ENCODE measurements around the gene DYRK3. TPM values are rescaled to one million over a fixed set of nuclear protein-coding genes. Genes with fewer than 3 reads are reported as not detected.

The DYRK3 gene
- total and polyA plus RNA-seq, 2 donors, result 4.9 to 7.2 TPM

GRCh38 chr1:206591696-206592095, 43.6 kb upstream of the DYRK3 start:
- Histone ChIP-seq H3K4me1 (ENCODE audit: control insufficient read depth in 2 of 2, insufficient read depth in 2 of 2, low read length in 2 of 2) (peaks cover 0 to 2% of the 10 kb centered on the region in 2 donors), H3K36me3 (ENCODE audit: control insufficient read depth in 2 of 2, insufficient read depth in 2 of 2, low read length in 1 of 2) (peaks cover 69 to 90% of the 10 kb centered on the region in 2 donors), H3K27ac (ENCODE audit: low read depth in 1 of 2, low read length in 1 of 2) (no peak overlapping the region), H3K4me3 (ENCODE audit: low read length in 2 of 2) (no peak overlapping the region), H3K27me3 (ENCODE audit: control insufficient read depth in 2 of 2, insufficient read depth in 1 of 2, low read length in 1 of 2) (no peaks in the 10 kb centered on the region), H3K9me3 (ENCODE audit: control insufficient read depth in 2 of 2, insufficient read depth in 1 of 2, low read length in 1 of 2) (no peaks in the 10 kb centered on the region)
- WGBS, result 95% methylated on average over 9 of the region's 9 CpGs
- DNase-seq (ENCODE audit: low read depth in 6 of 9, low spot score in 9 of 9), result no peak

- no peak for DNase-seq (ENCODE audit: low read depth in 6 of 9, low spot score in 9 of 9)
These were observed 41.9 kb upstream of the DYRK3 start for GRCh38 chr1:206593351-206593925.

GRCh38 chr1:206595581-206596318, 39.6 kb upstream of the DYRK3 start:
- DNase-seq (ENCODE audit: low read depth in 6 of 9, low spot score in 9 of 9), result no peak
- H3K4me1 ChIP-seq (ENCODE audit: control insufficient read depth in 2 of 2, insufficient read depth in 2 of 2, low read length in 2 of 2), result no peaks in the 10 kb centered on the region
- WGBS, result 98% methylated on average over 7 of the region's 7 CpGs
- H3K9me3 ChIP-seq (ENCODE audit: control insufficient read depth in 2 of 2, insufficient read depth in 1 of 2, low read length in 1 of 2), result no peaks in the 10 kb centered on the region
- H3K27me3 ChIP-seq (ENCODE audit: control insufficient read depth in 2 of 2, insufficient read depth in 1 of 2, low read length in 1 of 2), result no peaks in the 10 kb centered on the region
- H3K36me3 ChIP-seq (ENCODE audit: control insufficient read depth in 2 of 2, insufficient read depth in 2 of 2, low read length in 1 of 2), result peaks cover 59 to 85% of the 10 kb centered on the region in 2 donors
- no peak overlapping the region for H3K4me3 ChIP-seq (ENCODE audit: low read length in 2 of 2)
- H3K27ac ChIP-seq (ENCODE audit: low read depth in 1 of 2, low read length in 1 of 2), result no peak overlapping the region

More at GRCh38 chr1:206593351-206593925, 41.9 kb upstream of the DYRK3 start:
- Histone ChIP-seq H3K36me3 (ENCODE audit: control insufficient read depth in 2 of 2, insufficient read depth in 2 of 2, low read length in 1 of 2) (peaks cover 57 to 84% of the 10 kb centered on the region in 2 donors), H3K27ac (ENCODE audit: low read depth in 1 of 2, low read length in 1 of 2) (no peak overlapping the region), H3K4me1 (ENCODE audit: control insufficient read depth in 2 of 2, insufficient read depth in 2 of 2, low read length in 2 of 2) (no peaks in the 10 kb centered on the region), H3K9me3 (ENCODE audit: control insufficient read depth in 2 of 2, insufficient read depth in 1 of 2, low read length in 1 of 2) (no peaks in the 10 kb centered on the region), H3K4me3 (ENCODE audit: low read length in 2 of 2) (no peak overlapping the region), H3K27me3 (ENCODE audit: control insufficient read depth in 2 of 2, insufficient read depth in 1 of 2, low read length in 1 of 2) (no peaks in the 10 kb centered on the region)
- 98% methylated on average over 7 of the region's 7 CpGs for WGBS

GRCh38 chr1:206596319-206596666, 39.0 kb upstream of the DYRK3 start:
- no peaks in the 10 kb centered on the region for H3K27me3 ChIP-seq (ENCODE audit: control insufficient read depth in 2 of 2, insufficient read depth in 1 of 2, low read length in 1 of 2)
- 99% methylated on average over 1 of the region's 1 CpG for WGBS

GRCh38 chr1:206600527-206600926, 34.8 kb upstream of the DYRK3 start:
- WGBS, result over 99% methylated on average over 3 of the region's 3 CpGs
- H3K27ac ChIP-seq (ENCODE audit: low read depth in 1 of 2, low read length in 1 of 2), result no peak overlapping the region
- DNase-seq (ENCODE audit: low read depth in 6 of 9, low spot score in 9 of 9), result no peak

More at GRCh38 chr1:206596319-206596666, 39.0 kb upstream of the DYRK3 start:
- Histone ChIP-seq H3K4me3 (ENCODE audit: low read length in 2 of 2) (no peak overlapping the region), H3K27ac (ENCODE audit: low read depth in 1 of 2, low read length in 1 of 2) (no peak overlapping the region), H3K4me1 (ENCODE audit: control insufficient read depth in 2 of 2, insufficient read depth in 2 of 2, low read length in 2 of 2) (no peaks in the 10 kb centered on the region), H3K36me3 (ENCODE audit: control insufficient read depth in 2 of 2, insufficient read depth in 2 of 2, low read length in 1 of 2) (peaks cover 59 to 80% of the 10 kb centered on the region in 2 donors), H3K9me3 (ENCODE audit: control insufficient read depth in 2 of 2, insufficient read depth in 1 of 2, low read length in 1 of 2) (no peaks in the 10 kb centered on the region)
- DNase-seq (ENCODE audit: low read depth in 6 of 9, low spot score in 9 of 9), result no peak

GRCh38 chr1:206604861-206605260, 30.5 kb upstream of the DYRK3 start:
- H3K27me3 ChIP-seq (ENCODE audit: control insufficient read depth in 2 of 2, insufficient read depth in 1 of 2, low read length in 1 of 2), result no peaks in the 10 kb centered on the region
- no peak overlapping the region for H3K27ac ChIP-seq (ENCODE audit: low read depth in 1 of 2, low read length in 1 of 2)
- H3K9me3 ChIP-seq (ENCODE audit: control insufficient read depth in 2 of 2, insufficient read depth in 1 of 2, low read length in 1 of 2), result no peaks in the 10 kb centered on the region
- no peaks in the 10 kb centered on the region for H3K4me1 ChIP-seq (ENCODE audit: control insufficient read depth in 2 of 2, insufficient read depth in 2 of 2, low read length in 2 of 2)
- no peak overlapping the region for H3K4me3 ChIP-seq (ENCODE audit: low read length in 2 of 2)
- H3K36me3 ChIP-seq (ENCODE audit: control insufficient read depth in 2 of 2, insufficient read depth in 2 of 2, low read length in 1 of 2), result peaks cover 35 to 55% of the 10 kb centered on the region in 2 donors
- WGBS, result 98% methylated on average over 5 of the region's 5 CpGs
- DNase-seq (ENCODE audit: low read depth in 6 of 9, low spot score in 9 of 9), result no peak

More at GRCh38 chr1:206600527-206600926, 34.8 kb upstream of the DYRK3 start:
- H3K27me3 ChIP-seq (ENCODE audit: control insufficient read depth in 2 of 2, insufficient read depth in 1 of 2, low read length in 1 of 2), result no peaks in the 10 kb centered on the region
- no peak overlapping the region for H3K4me3 ChIP-seq (ENCODE audit: low read length in 2 of 2)
- H3K4me1 ChIP-seq (ENCODE audit: control insufficient read depth in 2 of 2, insufficient read depth in 2 of 2, low read length in 2 of 2), result no peaks in the 10 kb centered on the region
- peaks cover 56 to 77% of the 10 kb centered on the region in 2 donors for H3K36me3 ChIP-seq (ENCODE audit: control insufficient read depth in 2 of 2, insufficient read depth in 2 of 2, low read length in 1 of 2)
- no peaks in the 10 kb centered on the region for H3K9me3 ChIP-seq (ENCODE audit: control insufficient read depth in 2 of 2, insufficient read depth in 1 of 2, low read length in 1 of 2)

GRCh38 chr1:206606867-206607266, 28.5 kb upstream of the DYRK3 start:
- WGBS, result 84% methylated on average over 3 of the region's 3 CpGs
- Histone ChIP-seq H3K9me3 (ENCODE audit: control insufficient read depth in 2 of 2, insufficient read depth in 1 of 2, low read length in 1 of 2) (no peaks in the 10 kb centered on the region), H3K4me1 (ENCODE audit: control insufficient read depth in 2 of 2, insufficient read depth in 2 of 2, low read length in 2 of 2) (peaks cover 6% of the 10 kb centered on the region in 2 donors), H3K4me3 (ENCODE audit: low read length in 2 of 2) (no peak overlapping the region), H3K27me3 (ENCODE audit: control insufficient read depth in 2 of 2, insufficient read depth in 1 of 2, low read length in 1 of 2) (no peaks in the 10 kb centered on the region), H3K36me3 (ENCODE audit: control insufficient read depth in 2 of 2, insufficient read depth in 2 of 2, low read length in 1 of 2) (peaks cover 23 to 42% of the 10 kb centered on the region in 2 donors), H3K27ac (ENCODE audit: low read depth in 1 of 2, low read length in 1 of 2) (no peak overlapping the region)
- DNase-seq (ENCODE audit: low read depth in 6 of 9, low spot score in 9 of 9), result no peak

- H3K27me3 ChIP-seq (ENCODE audit: control insufficient read depth in 2 of 2, insufficient read depth in 1 of 2, low read length in 1 of 2), result no peaks in the 10 kb centered on the region
- H3K36me3 ChIP-seq (ENCODE audit: control insufficient read depth in 2 of 2, insufficient read depth in 2 of 2, low read length in 1 of 2), result peaks cover 10 to 28% of the 10 kb centered on the region in 2 donors
- no peaks in the 10 kb centered on the region for H3K9me3 ChIP-seq (ENCODE audit: control insufficient read depth in 2 of 2, insufficient read depth in 1 of 2, low read length in 1 of 2)
- H3K27ac ChIP-seq (ENCODE audit: low read depth in 1 of 2, low read length in 1 of 2), result no peak overlapping the region
- H3K4me3 ChIP-seq (ENCODE audit: low read length in 2 of 2), result no peak overlapping the region
- DNase-seq (ENCODE audit: low read depth in 6 of 9, low spot score in 9 of 9), result peak in 2 of 9 donors; percentile 51 to 54
- H3K4me1 ChIP-seq (ENCODE audit: control insufficient read depth in 2 of 2, insufficient read depth in 2 of 2, low read length in 2 of 2), result peaks cover 6 to 10% of the 10 kb centered on the region in 2 donors
- 87% methylated on average over 7 of the region's 7 CpGs for WGBS
These were observed 27.1 kb upstream of the DYRK3 start for GRCh38 chr1:206608108-206608698.
